ENCODE measurements around the gene KDM3B.

Gene KDM3B

DNA sequence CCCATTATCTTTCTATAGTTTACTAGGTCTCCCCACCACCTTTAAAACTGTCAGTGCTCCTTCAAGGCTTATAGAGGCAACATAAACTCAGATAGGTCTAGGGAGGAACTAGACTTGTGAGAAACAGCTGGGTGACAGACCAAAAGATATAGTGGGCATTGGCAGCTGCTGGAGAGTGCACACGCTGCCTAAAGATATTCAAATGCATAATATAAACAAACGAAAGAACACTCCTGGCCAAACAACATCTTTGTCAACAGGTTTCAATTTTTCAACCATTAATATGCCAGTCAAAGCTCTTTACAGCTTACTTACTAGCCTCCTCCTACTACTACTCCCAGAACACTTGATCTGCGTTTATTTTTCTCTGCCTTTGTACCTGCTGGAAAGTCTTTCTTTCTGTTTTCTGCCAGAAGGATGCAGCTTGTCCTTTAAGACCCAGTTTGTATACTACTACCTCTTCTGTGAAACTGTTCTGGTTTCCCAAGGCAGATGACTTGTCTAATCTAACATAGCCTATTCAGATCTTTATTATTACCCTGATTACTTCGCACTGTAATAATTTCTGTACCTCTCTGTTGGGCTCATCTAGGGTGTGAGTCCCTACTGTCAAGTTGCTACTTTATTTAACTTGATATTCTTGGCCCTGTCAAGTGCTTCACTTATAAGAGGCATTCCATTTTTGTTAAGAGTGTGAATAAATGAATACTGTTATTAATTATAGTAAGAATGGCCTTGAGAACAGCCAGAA, 14.3 kb downstream of the KDM3B start:
- Histone ChIP-seq H3K27ac (ENCODE audit: low read length) (no peak overlapping the region), H3K9me3 (ENCODE audit: control insufficient read depth, insufficient read depth, low read length) (no peaks in the 10 kb centered on the region), H3K4me3 (ENCODE audit: low read length) (no peak overlapping the region), H3K27me3 (ENCODE audit: control insufficient read depth, insufficient read depth, low read length) (no peaks in the 10 kb centered on the region), H3K4me1 (ENCODE audit: control insufficient read depth, insufficient read depth, low read length) (no peaks in the 10 kb centered on the region), H3K36me3 (ENCODE audit: control insufficient read depth, insufficient read depth, low read length) (no peaks in the 10 kb centered on the region)
- no peak for DNase-seq (ENCODE audit: low read depth, low spot score)
- WGBS (ENCODE audit: insufficient coverage, insufficient read length), result no CpG with 5 or more reads among the region's 4 CpGs

DNA sequence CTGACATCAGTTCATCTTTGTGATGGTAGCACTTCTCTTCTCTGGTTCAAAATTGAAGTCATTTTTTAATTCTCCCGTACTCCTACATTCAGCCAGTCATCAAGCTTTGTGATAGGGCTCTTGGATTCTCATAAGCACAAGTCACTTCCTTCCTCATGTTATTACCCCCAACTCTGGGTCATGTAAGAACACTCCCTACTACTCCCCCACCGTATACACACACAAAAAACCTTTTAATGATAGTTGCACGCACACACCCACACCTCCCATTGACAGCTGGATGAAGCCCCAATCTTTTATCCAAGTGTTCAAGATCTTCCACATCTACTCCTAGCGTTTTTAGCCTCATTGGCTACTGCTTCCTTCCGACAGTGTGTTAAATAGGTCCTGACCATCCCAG, 16.8 kb downstream of the KDM3B start:
- Histone ChIP-seq H3K9me3 (ENCODE audit: control insufficient read depth, insufficient read depth, low read length) (no peaks in the 10 kb centered on the region), H3K4me3 (ENCODE audit: low read length) (no peak overlapping the region), H3K27me3 (ENCODE audit: control insufficient read depth, insufficient read depth, low read length) (no peaks in the 10 kb centered on the region), H3K27ac (ENCODE audit: low read length) (no peak overlapping the region), H3K36me3 (ENCODE audit: control insufficient read depth, insufficient read depth, low read length) (no peaks in the 10 kb centered on the region), H3K4me1 (ENCODE audit: control insufficient read depth, insufficient read depth, low read length) (no peaks in the 10 kb centered on the region)
- 100% methylated on average over 2 of the region's 5 CpGs for WGBS (ENCODE audit: insufficient coverage, insufficient read length)
- DNase-seq (ENCODE audit: low read depth, low spot score), result no peak

DNA sequence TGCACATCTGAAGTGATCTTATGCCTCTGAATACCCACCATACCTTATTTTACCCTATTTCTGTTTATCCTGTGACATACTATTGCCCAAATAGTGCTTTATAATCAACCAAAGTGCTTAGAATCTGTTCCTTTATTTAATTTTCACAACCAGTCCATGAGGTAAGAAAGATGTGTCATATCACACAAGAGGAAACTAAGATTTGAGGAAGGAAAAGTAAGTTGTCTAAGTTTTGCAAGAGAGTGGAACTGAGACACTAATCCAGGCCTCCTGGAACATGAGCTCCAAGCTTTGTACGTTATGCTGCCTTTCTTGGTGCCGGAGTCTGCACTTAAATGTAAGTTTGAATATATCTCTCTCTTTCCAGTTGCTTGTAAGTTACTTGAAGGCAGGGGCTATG, 17.2 kb downstream of the KDM3B start:
- no peaks in the 10 kb centered on the region for H3K27me3 ChIP-seq (ENCODE audit: control insufficient read depth, insufficient read depth, low read length)
- no peak overlapping the region for H3K27ac ChIP-seq (ENCODE audit: low read length)
- H3K4me1 ChIP-seq (ENCODE audit: control insufficient read depth, insufficient read depth, low read length), result no peaks in the 10 kb centered on the region
- H3K4me3 ChIP-seq (ENCODE audit: low read length), result no peak overlapping the region
- H3K36me3 ChIP-seq (ENCODE audit: control insufficient read depth, insufficient read depth, low read length), result no peaks in the 10 kb centered on the region
- no CpG with 5 or more reads among the region's 2 CpGs for WGBS (ENCODE audit: insufficient coverage, insufficient read length)
- no peaks in the 10 kb centered on the region for H3K9me3 ChIP-seq (ENCODE audit: control insufficient read depth, insufficient read depth, low read length)
- DNase-seq (ENCODE audit: low read depth, low spot score), result no peak

DNA sequence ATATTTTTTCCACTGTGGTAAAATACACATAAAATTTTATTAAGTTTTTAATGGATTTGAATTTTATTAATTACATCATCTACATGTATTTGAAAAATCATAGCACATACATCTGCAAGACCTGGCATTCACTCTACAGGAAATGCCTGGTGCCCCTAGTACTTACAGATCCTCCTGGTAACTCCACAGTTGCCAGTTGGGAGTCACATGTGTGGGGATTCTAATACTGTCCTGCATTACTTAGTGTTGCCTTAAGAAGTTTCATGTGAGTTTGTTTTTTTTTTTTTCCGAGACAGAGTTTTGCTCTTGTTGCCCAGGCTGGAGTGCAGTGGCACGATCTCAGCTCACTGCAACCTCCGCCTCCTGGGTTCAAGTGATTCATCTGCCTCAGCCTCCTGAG, 18.1 kb downstream of the KDM3B start:
- DNase-seq (ENCODE audit: low read depth, low spot score), result no peak
- WGBS (ENCODE audit: insufficient coverage, insufficient read length), result no CpG with 5 or more reads among the region's 3 CpGs
- H3K9me3 ChIP-seq (ENCODE audit: control insufficient read depth, insufficient read depth, low read length), result no peaks in the 10 kb centered on the region
- no peaks in the 10 kb centered on the region for H3K27me3 ChIP-seq (ENCODE audit: control insufficient read depth, insufficient read depth, low read length)
- no peak overlapping the region for H3K4me3 ChIP-seq (ENCODE audit: low read length)
- H3K4me1 ChIP-seq (ENCODE audit: control insufficient read depth, insufficient read depth, low read length), result no peaks in the 10 kb centered on the region
- no peak overlapping the region for H3K27ac ChIP-seq (ENCODE audit: low read length)
- H3K36me3 ChIP-seq (ENCODE audit: control insufficient read depth, insufficient read depth, low read length), result no peaks in the 10 kb centered on the region

DNA sequence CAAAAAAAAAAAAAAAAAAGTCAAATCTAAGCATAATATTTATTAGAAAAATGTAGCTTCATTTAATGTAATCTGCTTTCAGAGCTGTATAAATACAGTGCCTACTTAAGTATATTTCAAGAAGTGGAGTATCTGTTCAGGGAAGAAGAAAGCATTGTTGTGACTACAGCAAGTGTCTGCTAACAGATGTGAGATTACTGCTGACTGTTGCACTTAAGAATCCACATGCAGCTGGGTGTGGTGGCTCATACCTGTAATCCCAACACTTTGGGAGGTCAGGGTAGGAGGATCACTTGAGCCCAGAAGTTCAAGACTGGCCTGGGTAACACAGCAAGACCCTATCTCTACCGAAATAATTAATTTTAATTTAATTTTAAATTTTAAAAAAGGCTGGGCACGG, 19.0 kb downstream of the KDM3B start:
- no CpG with 5 or more reads among the region's 2 CpGs for WGBS (ENCODE audit: insufficient coverage, insufficient read length)

DNA sequence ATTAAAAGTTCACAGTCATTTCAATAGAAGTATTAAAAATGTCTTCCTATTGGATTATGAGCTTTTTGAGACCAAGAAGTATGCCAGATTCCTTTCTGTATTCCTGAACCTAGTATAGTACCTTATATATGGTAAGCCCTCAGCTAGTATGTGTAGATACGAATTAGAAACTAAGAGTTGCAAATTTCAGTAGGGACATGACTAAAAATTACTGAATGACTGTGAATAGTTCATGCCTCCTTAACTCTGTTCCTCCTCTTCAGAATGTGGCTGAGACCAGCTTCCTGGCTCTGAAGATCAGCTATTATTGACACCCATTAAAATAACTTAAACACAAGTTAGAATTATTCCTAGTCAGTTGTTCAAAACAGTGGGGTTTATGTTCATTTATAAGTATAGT, 19.7 kb downstream of the KDM3B start:
- WGBS (ENCODE audit: insufficient coverage, insufficient read length), result no CpG with 5 or more reads among the region's 1 CpG
- no peaks in the 10 kb centered on the region for H3K27me3 ChIP-seq (ENCODE audit: control insufficient read depth, insufficient read depth, low read length)
- no peak overlapping the region for H3K4me3 ChIP-seq (ENCODE audit: low read length)

More for the DNA sequence above, 19.0 kb downstream of the KDM3B start:
- Histone ChIP-seq H3K4me1 (ENCODE audit: control insufficient read depth, insufficient read depth, low read length) (no peaks in the 10 kb centered on the region), H3K9me3 (ENCODE audit: control insufficient read depth, insufficient read depth, low read length) (no peaks in the 10 kb centered on the region), H3K4me3 (ENCODE audit: low read length) (no peak overlapping the region), H3K36me3 (ENCODE audit: control insufficient read depth, insufficient read depth, low read length) (no peaks in the 10 kb centered on the region), H3K27ac (ENCODE audit: low read length) (no peak overlapping the region), H3K27me3 (ENCODE audit: control insufficient read depth, insufficient read depth, low read length) (no peaks in the 10 kb centered on the region)
- no peak for DNase-seq (ENCODE audit: low read depth, low spot score)

DNA sequence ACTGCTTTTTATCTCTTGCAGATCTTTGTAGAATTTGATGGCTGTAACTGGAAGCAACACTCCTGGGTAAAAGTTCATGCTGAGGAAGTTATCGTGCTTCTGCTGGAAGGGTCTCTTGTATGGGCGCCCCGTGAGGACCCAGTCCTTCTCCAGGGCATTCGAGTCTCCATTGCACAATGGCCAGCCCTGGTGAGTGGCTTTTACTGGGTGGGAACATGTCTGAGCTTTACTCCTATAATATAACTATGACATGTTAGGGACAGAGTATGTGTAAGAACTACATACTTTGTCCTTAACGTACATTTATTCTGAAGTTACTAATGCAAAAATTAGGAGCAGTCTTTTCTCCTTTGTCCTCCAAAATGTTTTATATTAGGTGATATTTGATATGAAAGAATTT, 20.2 kb downstream of the KDM3B start:
- H3K9me3 ChIP-seq (ENCODE audit: control insufficient read depth, insufficient read depth, low read length), result no peaks in the 10 kb centered on the region
- no peak overlapping the region for H3K27ac ChIP-seq (ENCODE audit: low read length)
- no peak for DNase-seq (ENCODE audit: low read depth, low spot score)
- no peaks in the 10 kb centered on the region for H3K4me1 ChIP-seq (ENCODE audit: control insufficient read depth, insufficient read depth, low read length)
- no peak overlapping the region for H3K4me3 ChIP-seq (ENCODE audit: low read length)
- no peaks in the 10 kb centered on the region; the same call in 1 of the 2 replicates for H3K36me3 ChIP-seq (ENCODE audit: control insufficient read depth, insufficient read depth, low read length)
- H3K27me3 ChIP-seq (ENCODE audit: control insufficient read depth, insufficient read depth, low read length), result no peaks in the 10 kb centered on the region
- no CpG with 5 or more reads among the region's 5 CpGs for WGBS (ENCODE audit: insufficient coverage, insufficient read length)

More for the DNA sequence above, 19.7 kb downstream of the KDM3B start:
- no peak overlapping the region for H3K27ac ChIP-seq (ENCODE audit: low read length)
- no peaks in the 10 kb centered on the region for H3K36me3 ChIP-seq (ENCODE audit: control insufficient read depth, insufficient read depth, low read length)
- no peaks in the 10 kb centered on the region for H3K4me1 ChIP-seq (ENCODE audit: control insufficient read depth, insufficient read depth, low read length)
- no peak for DNase-seq (ENCODE audit: low read depth, low spot score)
- no peaks in the 10 kb centered on the region for H3K9me3 ChIP-seq (ENCODE audit: control insufficient read depth, insufficient read depth, low read length)

DNA sequence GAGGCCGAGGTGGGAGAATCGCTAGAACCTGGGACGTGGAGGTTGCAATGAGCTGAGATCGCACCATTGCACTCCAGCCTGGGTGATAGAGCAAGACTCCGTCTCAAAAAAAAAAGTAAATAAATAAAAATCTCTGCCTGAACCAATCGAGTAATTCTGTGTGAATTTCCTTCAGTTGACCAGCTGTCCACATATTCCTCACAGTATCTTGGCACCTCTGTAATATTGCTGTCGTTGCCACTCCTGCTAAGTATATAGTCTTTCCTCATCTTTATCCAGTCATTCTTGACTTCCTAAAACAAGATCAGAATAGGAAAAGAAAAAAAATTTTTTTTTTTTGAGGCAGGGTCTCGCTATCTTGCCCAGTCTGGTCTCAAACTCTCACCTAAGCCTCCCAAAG, 29.9 kb downstream of the KDM3B start:
- Histone ChIP-seq H3K27me3 (ENCODE audit: control insufficient read depth, insufficient read depth, low read length) (no peaks in the 10 kb centered on the region), H3K36me3 (ENCODE audit: control insufficient read depth, insufficient read depth, low read length) (peaks cover 5% of the 10 kb centered on the region; the same call in 1 of the 2 replicates)
- WGBS (ENCODE audit: insufficient coverage, insufficient read length), result no CpG with 5 or more reads among the region's 8 CpGs

DNA sequence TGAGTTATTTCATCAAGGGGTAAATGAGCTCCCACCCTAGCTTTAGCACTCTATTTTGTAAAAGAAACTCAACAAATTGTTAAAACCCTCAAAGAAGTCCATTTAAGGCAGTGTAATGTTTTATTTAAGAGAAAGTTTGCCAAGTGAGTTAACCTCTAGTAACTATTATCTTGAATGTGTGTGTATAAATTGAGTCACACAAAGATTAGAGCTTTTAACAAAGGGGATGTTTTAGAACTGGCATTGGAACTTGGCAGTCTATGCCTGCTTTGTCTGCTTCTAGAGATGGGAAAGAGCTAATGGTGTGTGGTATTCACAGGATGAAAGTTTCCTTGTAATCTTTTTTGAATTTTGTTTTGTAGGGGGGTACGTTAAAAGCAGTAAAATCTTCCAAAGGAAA, 33.2 kb downstream of the KDM3B start:
- H3K4me3 ChIP-seq (ENCODE audit: low read length), result no peak overlapping the region
- WGBS (ENCODE audit: insufficient coverage, insufficient read length), result no CpG with 5 or more reads among the region's 1 CpG
- H3K36me3 ChIP-seq (ENCODE audit: control insufficient read depth, insufficient read depth, low read length), result peaks cover 6% of the 10 kb centered on the region; the same call in 1 of the 2 replicates
- no peak overlapping the region for H3K27ac ChIP-seq (ENCODE audit: low read length)
- no peaks in the 10 kb centered on the region for H3K4me1 ChIP-seq (ENCODE audit: control insufficient read depth, insufficient read depth, low read length)
- H3K27me3 ChIP-seq (ENCODE audit: control insufficient read depth, insufficient read depth, low read length), result no peaks in the 10 kb centered on the region
- DNase-seq (ENCODE audit: low read depth, low spot score), result no peak
- H3K9me3 ChIP-seq (ENCODE audit: control insufficient read depth, insufficient read depth, low read length), result no peaks in the 10 kb centered on the region

More for the DNA sequence above, 29.9 kb downstream of the KDM3B start:
- H3K4me3 ChIP-seq (ENCODE audit: low read length), result no peak overlapping the region
- no peak overlapping the region for H3K27ac ChIP-seq (ENCODE audit: low read length)
- DNase-seq (ENCODE audit: low read depth, low spot score), result no peak
- H3K4me1 ChIP-seq (ENCODE audit: control insufficient read depth, insufficient read depth, low read length), result no peaks in the 10 kb centered on the region
- H3K9me3 ChIP-seq (ENCODE audit: control insufficient read depth, insufficient read depth, low read length), result no peaks in the 10 kb centered on the region

DNA sequence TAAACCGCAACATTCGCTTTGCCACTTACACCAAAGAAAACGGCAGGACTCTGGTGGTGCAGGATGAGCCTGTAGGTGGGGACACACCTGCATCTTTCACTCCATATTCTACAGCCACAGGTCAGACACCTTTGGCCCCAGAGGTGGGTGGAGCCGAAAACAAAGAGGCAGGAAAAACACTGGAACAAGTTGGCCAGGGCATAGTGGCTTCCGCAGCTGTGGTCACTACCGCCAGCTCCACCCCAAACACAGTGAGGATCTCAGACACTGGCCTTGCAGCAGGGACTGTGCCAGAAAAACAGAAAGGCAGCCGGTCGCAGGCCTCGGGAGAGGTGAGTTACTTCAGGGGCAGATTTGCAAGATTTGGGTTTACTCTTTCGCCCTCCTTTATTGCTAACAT, 33.8 kb downstream of the KDM3B start:
- H3K4me3 ChIP-seq (ENCODE audit: low read length), result no peak overlapping the region
- no peaks in the 10 kb centered on the region for H3K9me3 ChIP-seq (ENCODE audit: control insufficient read depth, insufficient read depth, low read length)
- H3K27ac ChIP-seq (ENCODE audit: low read length), result no peak overlapping the region
- H3K4me1 ChIP-seq (ENCODE audit: control insufficient read depth, insufficient read depth, low read length), result no peaks in the 10 kb centered on the region
- H3K36me3 ChIP-seq (ENCODE audit: control insufficient read depth, insufficient read depth, low read length), result peaks cover 7% of the 10 kb centered on the region; the same call in 1 of the 2 replicates
- no peaks in the 10 kb centered on the region for H3K27me3 ChIP-seq (ENCODE audit: control insufficient read depth, insufficient read depth, low read length)
- no CpG with 5 or more reads among the region's 10 CpGs for WGBS (ENCODE audit: insufficient coverage, insufficient read length)
- DNase-seq (ENCODE audit: low read depth, low spot score), result no peak

DNA sequence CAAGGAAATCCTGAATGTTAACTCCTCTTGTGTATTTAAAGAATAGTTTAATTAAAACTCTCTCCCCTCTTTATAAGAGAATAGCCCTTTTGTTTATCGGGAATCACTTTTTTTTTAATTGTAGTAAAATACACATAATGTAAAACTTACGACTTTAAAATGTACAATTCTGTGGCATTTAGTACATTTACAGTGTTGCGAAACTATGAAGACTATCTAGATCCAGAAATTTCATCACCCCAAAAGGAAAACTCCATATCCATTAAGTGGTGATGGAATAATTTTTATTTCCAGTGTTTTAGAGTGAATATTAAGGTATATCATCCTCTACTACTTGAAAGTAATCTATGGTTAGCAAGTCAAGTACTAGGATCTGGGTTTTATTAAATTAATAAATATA, 36.8 kb downstream of the KDM3B start:
- WGBS (ENCODE audit: insufficient coverage, insufficient read length), result no CpG with 5 or more reads among the region's 3 CpGs
- no peaks in the 10 kb centered on the region for H3K4me1 ChIP-seq (ENCODE audit: control insufficient read depth, insufficient read depth, low read length)
- H3K36me3 ChIP-seq (ENCODE audit: control insufficient read depth, insufficient read depth, low read length), result peaks cover 7% of the 10 kb centered on the region; the same call in 1 of the 2 replicates
- H3K27me3 ChIP-seq (ENCODE audit: control insufficient read depth, insufficient read depth, low read length), result no peaks in the 10 kb centered on the region
- DNase-seq (ENCODE audit: low read depth, low spot score), result no peak
- no peak overlapping the region for H3K27ac ChIP-seq (ENCODE audit: low read length)
- no peaks in the 10 kb centered on the region for H3K9me3 ChIP-seq (ENCODE audit: control insufficient read depth, insufficient read depth, low read length)
- no peak overlapping the region for H3K4me3 ChIP-seq (ENCODE audit: low read length)
